ENCODE results near the gene CASP7.

GRCh38 chr10:113708640-113709039 lies 28.9 kb downstream of the CASP7 start:
- TF ChIP-seq CTCF (IDR thresholded peaks at IDR 0.05) (no peak), POLR2A (IDR thresholded peaks at IDR 0.05) (no peak), POLR2AphosphoS5 (IDR thresholded peaks at IDR 0.05) (no peak)
